GM19455 (cell line): ENCODE data around the gene NRCAM.

ENCODE experiments used
- ATAC-seq: cut with Tn5 transposase; IDR thresholded peaks from one replicate; pipeline ENCODE4 v1.9.1; 2021; ENCODE audit not compliant: unreplicated experiment

NRCAM gene

GRCh38 chr7:108427766-108428165 lies 28.5 kb downstream of the NRCAM start:
- ATAC-seq: no peak

- ATAC-seq: no peak
Observed at GRCh38 chr7:108425714-108426275, 30.4 kb downstream of the NRCAM start.

GRCh38 chr7:108424013-108424412 lies 32.2 kb downstream of the NRCAM start:
- ATAC-seq: no peak

GRCh38 chr7:108423089-108423989 lies 32.9 kb downstream of the NRCAM start:
- no peak for ATAC-seq

- ATAC-seq: no peak
Observed at GRCh38 chr7:108421720-108422331, 34.4 kb downstream of the NRCAM start.

- no peak for ATAC-seq
Observed at GRCh38 chr7:108419961-108420908, 36.0 kb downstream of the NRCAM start.

- no peak for ATAC-seq
Observed at GRCh38 chr7:108418946-108419345, 37.3 kb downstream of the NRCAM start.

- no peak for ATAC-seq
Observed at GRCh38 chr7:108417926-108418325, 38.3 kb downstream of the NRCAM start.

GRCh38 chr7:108417144-108417543 lies 39.1 kb downstream of the NRCAM start:
- no peak for ATAC-seq

GRCh38 chr7:108415821-108416536 lies 40.3 kb downstream of the NRCAM start:
- peak; percentile 86 for ATAC-seq

GRCh38 chr7:108415084-108415483 lies 41.2 kb downstream of the NRCAM start:
- no peak for ATAC-seq

GRCh38 chr7:108413782-108414492 lies 42.3 kb downstream of the NRCAM start:
- no peak for ATAC-seq

- no peak for ATAC-seq
Observed at GRCh38 chr7:108413337-108413736, 42.9 kb downstream of the NRCAM start.

GRCh38 chr7:108409146-108409545 lies 47.1 kb downstream of the NRCAM start:
- no peak for ATAC-seq

GRCh38 chr7:108408296-108408991 lies 47.8 kb downstream of the NRCAM start:
- ATAC-seq: no peak

GRCh38 chr7:108407676-108408075 lies 48.6 kb downstream of the NRCAM start:
- no peak for ATAC-seq

- no peak for ATAC-seq
Observed at GRCh38 chr7:108406222-108406890, 49.9 kb downstream of the NRCAM start.
